ENCODE results near the gene PAMR1.

Gene PAMR1

GRCh38 chr11:35414311-35414710 is 111.1 kb downstream of the PAMR1 start:
- DNase-seq (ENCODE audit: low read depth) = no peak
- no peak overlapping the region for H3K4me3 ChIP-seq (ENCODE audit: low read length)
- TF ChIP-seq CTCF (IDR thresholded peaks at IDR 0.05; ENCODE audit: insufficient read depth, low read depth, low read length, missing control alignments) = no peak

GRCh38 chr11:35413598-35413997 is 111.8 kb downstream of the PAMR1 start:
- no peak overlapping the region for H3K4me3 ChIP-seq (ENCODE audit: low read length)
- no peak for TF ChIP-seq CTCF (IDR thresholded peaks at IDR 0.05; ENCODE audit: insufficient read depth, low read depth, low read length, missing control alignments)
- DNase-seq (ENCODE audit: low read depth) = no peak

GRCh38 chr11:35412285-35412684 is 113.1 kb downstream of the PAMR1 start:
- TF ChIP-seq CTCF (IDR thresholded peaks at IDR 0.05; ENCODE audit: insufficient read depth, low read depth, low read length, missing control alignments) = peak; percentile 54
- no peak overlapping the region for H3K4me3 ChIP-seq (ENCODE audit: low read length)
- no peak for DNase-seq (ENCODE audit: low read depth)

- no peak for DNase-seq (ENCODE audit: low read depth)
- no peak for TF ChIP-seq CTCF (IDR thresholded peaks at IDR 0.05; ENCODE audit: insufficient read depth, low read depth, low read length, missing control alignments)
Observed at GRCh38 chr11:35407041-35407440, 118.4 kb downstream of the PAMR1 start.

GRCh38 chr11:35404388-35404775 is 121.0 kb downstream of the PAMR1 start:
- H3K4me3 ChIP-seq (ENCODE audit: low read length) = no peak overlapping the region
- DNase-seq (ENCODE audit: low read depth) = no peak
- TF ChIP-seq CTCF (IDR thresholded peaks at IDR 0.05; ENCODE audit: insufficient read depth, low read depth, low read length, missing control alignments) = peak; percentile 45

More at GRCh38 chr11:35407041-35407440, 118.4 kb downstream of the PAMR1 start:
- H3K4me3 ChIP-seq (ENCODE audit: low read length) = no peak overlapping the region

- DNase-seq (ENCODE audit: low read depth) = no peak
- no peak for TF ChIP-seq CTCF (IDR thresholded peaks at IDR 0.05; ENCODE audit: insufficient read depth, low read depth, low read length, missing control alignments)
- H3K4me3 ChIP-seq (ENCODE audit: low read length) = no peak overlapping the region
Observed at GRCh38 chr11:35403765-35404387, 121.5 kb downstream of the PAMR1 start.

Measured in epithelial cell of esophagus (primary cell).